ENCODE data around the gene RTTN. TPM values are rescaled to one million over a fixed set of nuclear protein-coding genes. Genes with fewer than 3 reads are reported as not detected.

The RTTN gene
- total RNA-seq, 4 donors from 2014 or later: 23.7 to 38.7 (median 25.4) TPM

GRCh38 chr18:70194227-70194890, 11.1 kb downstream of the RTTN start:
- Histone ChIP-seq H3K36me3 (peaks cover 2 to 76% (median 3%) of the 10 kb centered on the region in 3 donors), H3K27me3 (no peaks in the 10 kb centered on the region), H3K4me3 (no peak overlapping the region), H3K4me1 (peaks cover 0 to 11% (median 0%) of the 10 kb centered on the region in 4 donors), H3K27ac (no peak overlapping the region), H3K9me3 (no peaks in the 10 kb centered on the region)
- DNase-seq (ENCODE audit: low spot score in 2 of 2): no peak
- 93 to 94% methylated on average over 4 of the region's 4 CpGs for WGBS, 2 donors
- TF ChIP-seq, protein P1, sequence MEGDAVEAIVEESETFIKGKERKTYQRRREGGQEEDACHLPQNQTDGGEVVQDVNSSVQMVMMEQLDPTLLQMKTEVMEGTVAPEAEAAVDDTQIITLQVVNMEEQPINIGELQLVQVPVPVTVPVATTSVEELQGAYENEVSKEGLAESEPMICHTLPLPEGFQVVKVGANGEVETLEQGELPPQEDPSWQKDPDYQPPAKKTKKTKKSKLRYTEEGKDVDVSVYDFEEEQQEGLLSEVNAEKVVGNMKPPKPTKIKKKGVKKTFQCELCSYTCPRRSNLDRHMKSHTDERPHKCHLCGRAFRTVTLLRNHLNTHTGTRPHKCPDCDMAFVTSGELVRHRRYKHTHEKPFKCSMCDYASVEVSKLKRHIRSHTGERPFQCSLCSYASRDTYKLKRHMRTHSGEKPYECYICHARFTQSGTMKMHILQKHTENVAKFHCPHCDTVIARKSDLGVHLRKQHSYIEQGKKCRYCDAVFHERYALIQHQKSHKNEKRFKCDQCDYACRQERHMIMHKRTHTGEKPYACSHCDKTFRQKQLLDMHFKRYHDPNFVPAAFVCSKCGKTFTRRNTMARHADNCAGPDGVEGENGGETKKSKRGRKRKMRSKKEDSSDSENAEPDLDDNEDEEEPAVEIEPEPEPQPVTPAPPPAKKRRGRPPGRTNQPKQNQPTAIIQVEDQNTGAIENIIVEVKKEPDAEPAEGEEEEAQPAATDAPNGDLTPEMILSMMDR (IDR thresholded peaks at IDR 0.05): no peak
- TF ChIP-seq POLR2A (IDR thresholded peaks at IDR 0.05): no peak
- no peak for TF ChIP-seq EP300 (IDR thresholded peaks at IDR 0.05)

DNA sequence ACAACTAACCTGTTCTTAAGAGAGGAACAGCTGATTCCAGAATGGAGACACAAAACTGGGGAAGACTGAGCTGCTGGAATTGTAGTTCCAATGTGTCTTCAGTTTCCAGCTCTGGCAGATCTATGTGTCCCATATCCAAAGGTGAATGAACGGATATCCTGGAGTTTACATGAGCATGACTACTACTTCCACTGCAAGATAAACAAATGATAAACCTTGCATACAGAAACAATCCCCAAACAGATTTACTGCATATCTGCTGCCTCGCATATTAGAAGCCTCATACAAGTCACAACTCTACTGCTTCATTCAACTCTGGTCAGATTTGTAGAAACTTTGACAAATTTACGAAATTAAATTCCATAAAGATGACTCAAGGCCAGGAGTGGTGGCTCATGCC, 15.0 kb downstream of the RTTN start:
- Histone ChIP-seq H3K27ac (no peak overlapping the region), H3K4me3 (no peak overlapping the region), H3K36me3 (peaks cover 0 to 72% (median 7%) of the 10 kb centered on the region in 3 donors), H3K9me3 (no peaks in the 10 kb centered on the region), H3K27me3 (no peaks in the 10 kb centered on the region), H3K4me1 (no peaks in the 10 kb centered on the region)
- WGBS, 2 donors: 83 to 84% methylated on average over 3 of the region's 3 CpGs
- no peak for TF ChIP-seq POLR2A (IDR thresholded peaks at IDR 0.05)
- TF ChIP-seq EP300 (IDR thresholded peaks at IDR 0.05): no peak
- TF ChIP-seq, protein P1 (IDR thresholded peaks at IDR 0.05): no peak
- DNase-seq (ENCODE audit: low spot score in 2 of 2): no peak

DNA sequence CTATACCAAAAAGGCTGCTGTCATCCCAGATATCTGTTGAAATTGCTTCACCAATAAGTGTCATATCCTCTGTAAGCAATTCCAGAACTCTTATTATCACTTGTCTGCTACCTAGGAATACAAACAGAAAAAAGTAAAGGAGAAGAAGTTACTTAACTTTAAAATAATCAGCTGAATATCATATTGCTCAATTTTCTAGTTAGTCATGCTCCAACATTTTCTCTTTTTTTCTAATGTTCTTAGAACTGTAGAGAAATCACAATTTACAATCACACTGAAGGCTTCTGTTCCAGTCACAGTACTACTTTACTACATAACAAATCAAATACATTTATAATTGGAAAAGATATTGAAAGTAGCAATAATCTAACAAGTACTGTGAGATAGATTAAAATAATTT, 17.4 kb downstream of the RTTN start:
- H3K27ac ChIP-seq: no peak overlapping the region

DNA sequence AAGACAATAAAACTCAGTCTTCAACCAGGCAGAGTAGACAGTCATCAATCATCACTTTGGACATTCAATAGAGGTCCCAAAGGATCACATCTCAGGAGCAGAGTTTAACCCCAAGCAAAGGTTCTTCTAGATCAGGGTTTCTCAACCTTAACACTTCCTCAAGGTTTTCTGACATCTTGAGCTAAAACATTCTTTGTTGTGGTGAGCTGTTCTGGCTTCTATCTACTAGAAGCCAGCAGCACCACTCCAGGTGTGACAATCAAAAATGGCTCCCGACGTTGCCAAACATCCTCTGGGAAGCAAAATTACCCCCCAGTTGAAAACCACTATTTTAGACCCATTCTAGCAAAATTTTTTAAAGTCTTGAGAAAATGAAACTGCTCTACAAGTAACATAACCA, 22.0 kb downstream of the RTTN start:
- TF ChIP-seq POLR2A (IDR thresholded peaks at IDR 0.05): no peak
- H3K27ac ChIP-seq: no peak overlapping the region
- no peaks in the 10 kb centered on the region for H3K9me3 ChIP-seq
- DNase-seq (ENCODE audit: low spot score in 2 of 2): no peak
- H3K4me1 ChIP-seq: peaks cover 0 to 5% (median 0%) of the 10 kb centered on the region in 4 donors
- no peak overlapping the region for H3K4me3 ChIP-seq
- no peaks in the 10 kb centered on the region for H3K27me3 ChIP-seq
- H3K36me3 ChIP-seq: peaks cover 0 to 51% (median 4%) of the 10 kb centered on the region in 3 donors
- 93 to 98% methylated on average over 2 of the region's 2 CpGs for WGBS, 2 donors

More for the DNA sequence above, 17.4 kb downstream of the RTTN start:
- no peaks in the 10 kb centered on the region for H3K27me3 ChIP-seq
- H3K36me3 ChIP-seq: peaks cover 0 to 80% (median 7%) of the 10 kb centered on the region in 3 donors
- H3K9me3 ChIP-seq: no peaks in the 10 kb centered on the region
- DNase-seq (ENCODE audit: low spot score in 2 of 2): no peak
- H3K4me1 ChIP-seq: no peaks in the 10 kb centered on the region
- no peak overlapping the region for H3K4me3 ChIP-seq
- TF ChIP-seq POLR2A (IDR thresholded peaks at IDR 0.05) (no peak), EP300 (IDR thresholded peaks at IDR 0.05) (no peak)
- TF ChIP-seq, protein P1 (IDR thresholded peaks at IDR 0.05): no peak

- peaks cover 0 to 42% (median 4%) of the 10 kb centered on the region in 3 donors for H3K36me3 ChIP-seq
- H3K4me3 ChIP-seq: no peak overlapping the region
- TF ChIP-seq, protein P1 (IDR thresholded peaks at IDR 0.05): no peak
- TF ChIP-seq EP300 (IDR thresholded peaks at IDR 0.05): no peak
- no peak overlapping the region for H3K27ac ChIP-seq
- no peaks in the 10 kb centered on the region for H3K27me3 ChIP-seq
- H3K9me3 ChIP-seq: no peaks in the 10 kb centered on the region
- no peak for DNase-seq (ENCODE audit: low spot score in 2 of 2)
- H3K4me1 ChIP-seq: peaks cover 0 to 5% (median 0%) of the 10 kb centered on the region in 4 donors
Measured at GRCh38 chr18:70182548-70182947, 22.9 kb downstream of the RTTN start.
